HepG2 (cell line): ENCODE data around the gene GOLT1A. TPM values are rescaled to one million over a fixed set of nuclear protein-coding genes. Genes with fewer than 3 reads are reported as not detected.

Experiments
- ADNP ChIP-seq: sonication (generic); formaldehyde crosslinking; IDR thresholded peaks from 2 replicates; pipeline ENCODE4 v1.4.0; 2020; ENCODE audit warnings: missing genetic modification reagents
- ARNT ChIP-seq: fragments of 450-650 bp; IDR thresholded peaks from 2 replicates; pipeline ENCODE4 v1.6.1; 2017
- ATF5 ChIP-seq: sonication (generic); formaldehyde crosslinking; IDR thresholded peaks from 2 replicates; pipeline ENCODE4 v1.4.0; 2020; ENCODE audit warnings: mild to moderate bottlenecking, low read depth, missing genetic modification reagents
- CREB1 ChIP-seq, 2 experiments: fragments of 450-650 bp in 1 of 2; IDR thresholded peaks; 2 replicates each; pipeline ENCODE4 v1.6.1; 2016 to 2017; ENCODE audit warnings: control low read depth in 1 of 2, mild to moderate bottlenecking in 1 of 2, missing compliant biosample characterization in 1 of 2, missing genetic modification characterization in 1 of 2
- E2F1 ChIP-seq: sonication (generic); formaldehyde crosslinking; IDR thresholded peaks from 2 replicates; pipeline ENCODE4 v1.5.0; 2020; ENCODE audit warnings: missing genetic modification reagents
- GTF2F1 ChIP-seq: fragments of 150-350 bp; IDR thresholded peaks from 2 replicates; pipeline ENCODE4 v1.6.1; 2014; ENCODE audit warnings: low read length
- IRF1 ChIP-seq: sonication (generic); formaldehyde crosslinking; IDR thresholded peaks from 2 replicates; pipeline ENCODE4 v1.4.0; 2020; ENCODE audit warnings: low read depth, mild to moderate bottlenecking, missing genetic modification reagents
- MED1 ChIP-seq: sonication (generic); formaldehyde crosslinking; IDR thresholded peaks from 2 replicates; pipeline ENCODE4 v1.4.0; 2020; ENCODE audit warnings: missing genetic modification reagents
- MIER3 ChIP-seq: IDR thresholded peaks from 2 replicates; pipeline ENCODE4 v1.6.1; 2016; ENCODE audit warnings: missing compliant biosample characterization, borderline replicate concordance
- NCOA1 ChIP-seq: sonication (generic); formaldehyde crosslinking; IDR thresholded peaks from 2 replicates; pipeline ENCODE4 v1.9.0; 2021; ENCODE audit warnings: missing genetic modification reagents
- NR0B2 ChIP-seq: sonication (generic); formaldehyde crosslinking; IDR thresholded peaks from 2 replicates; pipeline ENCODE4 v1.4.0; 2020; ENCODE audit warnings: mild to moderate bottlenecking, missing genetic modification reagents
- PCBP2 ChIP-seq: fragments of 200-400 bp; formaldehyde crosslinking; optimal IDR thresholded peaks from 2 replicates; pipeline ENCODE3; 2018; ENCODE audit warnings: low read length, low read depth; ENCODE audit not compliant: poor library complexity, severe bottlenecking
- PLSCR1 ChIP-seq: sonication (generic); formaldehyde crosslinking; IDR thresholded peaks from 2 replicates; pipeline ENCODE4 v1.5.0; 2020; ENCODE audit warnings: missing genetic modification reagents, mild to moderate bottlenecking, borderline replicate concordance
- RORA ChIP-seq: sonication (generic); formaldehyde crosslinking; IDR thresholded peaks from 2 replicates; pipeline ENCODE4 v1.5.0; 2020; ENCODE audit warnings: mild to moderate bottlenecking, missing genetic modification reagents, moderate library complexity
- SMAD3 ChIP-seq: sonication (generic); formaldehyde crosslinking; IDR thresholded peaks from 2 replicates; pipeline ENCODE4 v1.4.0; 2020; ENCODE audit warnings: missing genetic modification reagents
- SP1 ChIP-seq, 2 experiments: fragments of 450-650 bp in 1 of 2; sonication (generic) in 1 of 2; formaldehyde crosslinking in 1 of 2; IDR thresholded peaks; 2 replicates each; pipeline versions ENCODE4 v1.4.0 to v1.6.1; 2016 to 2020; ENCODE audit warnings: missing genetic modification reagents in 1 of 2
- SRF ChIP-seq: IDR thresholded peaks from 2 replicates; pipeline ENCODE4 v1.6.1; 2011; ENCODE audit warnings: mild to moderate bottlenecking, low read depth, low read length, moderate library complexity
- THYN1 ChIP-seq: sonication (generic); formaldehyde crosslinking; IDR thresholded peaks from 2 replicates; pipeline ENCODE4 v1.8.1; 2023; ENCODE audit warnings: low read depth, mild to moderate bottlenecking, moderate library complexity, missing genetic modification reagents, borderline replicate concordance
- ZBTB46 ChIP-seq: sonication (generic); formaldehyde crosslinking; IDR thresholded peaks from 2 replicates; pipeline ENCODE4 v1.4.0; 2020; ENCODE audit warnings: mild to moderate bottlenecking, missing genetic modification reagents, borderline replicate concordance
- ZNF264 ChIP-seq: sonication (generic); formaldehyde crosslinking; IDR thresholded peaks from 2 replicates; pipeline ENCODE4 v1.4.0; 2020; ENCODE audit warnings: missing genetic modification reagents
- ZNF549 ChIP-seq: sonication (generic); formaldehyde crosslinking; IDR thresholded peaks from 2 replicates; pipeline ENCODE4 v1.5.0; 2020; ENCODE audit warnings: missing genetic modification reagents
- ZNF652 ChIP-seq: IDR thresholded peaks from 2 replicates; pipeline ENCODE4 v1.6.1; 2016; ENCODE audit warnings: low read depth, borderline replicate concordance
- ZNF678 ChIP-seq: sonication (generic); formaldehyde crosslinking; IDR thresholded peaks from 2 replicates; pipeline ENCODE4 v1.4.0; 2020; ENCODE audit warnings: mild to moderate bottlenecking, missing genetic modification reagents
- ZNF720 ChIP-seq: sonication (generic); formaldehyde crosslinking; IDR thresholded peaks from 2 replicates; pipeline ENCODE4 v1.4.0; 2020; ENCODE audit warnings: missing genetic modification reagents
- ZNF737 ChIP-seq: sonication (generic); formaldehyde crosslinking; IDR thresholded peaks from 2 replicates; pipeline ENCODE4 v1.5.0; 2020; ENCODE audit warnings: missing genetic modification reagents, mild to moderate bottlenecking, borderline replicate concordance
- ZNF792 ChIP-seq: IDR thresholded peaks from 2 replicates; pipeline ENCODE4 v1.6.1; 2016
- polyA plus RNA-seq, 8 experiments: library from polyadenylated mRNA; depleted of rRNA in 3 of 8; stranded (reverse) in 7 of 8; unstranded in 1 of 8; fragments of >200 nt; fragmentation: Illumina TruSeq in 4 of 8; extraction: Trizol in 4 of 8; gene quantifications; 2 replicates each; pipeline versions ENCODE4 v1.2.1 to v1.2.3, GENCODE V29; 2011 to 2016; ENCODE audit warnings: low read depth in 4 of 8, missing spikeins in 1 of 8, mixed read lengths in 1 of 8; ENCODE audit not compliant: insufficient read depth in 1 of 8
- total RNA-seq, 5 experiments: library from RNA; depleted of rRNA; stranded (reverse); fragments of >200 nt; fragmentation: Illumina TruSeq; extraction: Trizol; gene quantifications; 2 replicates each; pipeline ENCODE4 v1.2.3, GENCODE V29; 2016; ENCODE audit warnings: low read depth in 1 of 5

Gene GOLT1A
- total and polyA plus RNA-seq, 2 of the 13 experiments (the other 11 are each of a cell fraction or from before 2014, with no cell fraction given) = 25.8 to 28.0 TPM

- TF ChIP-seq SMAD3 (CRISPR knock-in tag) (peak; percentile 41; the same call in 1 of the 2 replicates), E2F1 (no peak), NCOA1 (CRISPR knock-in tag) (0 out of 2 replicates have a peak, but pooled peaks have one; percentile 58), ZNF652 (CRISPR knock-in tag) (peak; percentile 31; the same call in 1 of the 2 replicates), ZBTB46 (CRISPR knock-in tag) (no peak), CREB1 (IDR thresholded peaks at IDR 0.05) (peak; percentile 15; the same call in 1 of the 2 replicates), CREB1 (CRISPR knock-in tag; IDR thresholded peaks at IDR 0.05) (peak; percentile 64), THYN1 (CRISPR knock-in tag) (no peak), PCBP2 (no peak), ADNP (CRISPR knock-in tag) (no peak), ARNT (no peak), ZNF549 (CRISPR knock-in tag) (no peak), ZNF792 (CRISPR knock-in tag) (peak; percentile 36; the same call in 1 of the 2 replicates), IRF1 (CRISPR knock-in tag) (no peak), ATF5 (CRISPR knock-in tag) (no peak), NR0B2 (CRISPR knock-in tag) (no peak), PLSCR1 (CRISPR knock-in tag) (no peak), ZNF678 (CRISPR knock-in tag) (peak; percentile 85; the same call in 1 of the 2 replicates), RORA (CRISPR knock-in tag) (no peak), MIER3 (CRISPR knock-in tag) (peak; percentile 95), ZNF737 (no peak), SRF (no peak), ZNF720 (no peak), ZNF264 (CRISPR knock-in tag) (peak; percentile 90), SP1 (IDR thresholded peaks at IDR 0.05) (no peak), SP1 (CRISPR knock-in tag; IDR thresholded peaks at IDR 0.05) (0 out of 2 replicates have a peak, but pooled peaks have one; percentile 29), MED1 (CRISPR knock-in tag) (peak; percentile 78), GTF2F1 (no peak)
These were observed 40.4 kb upstream of the GOLT1A start (continued) for GRCh38 chr1:204254031-204254661.
